WTC11 (cell line): ENCODE measurements around the gene RNPS1. TPM values are rescaled to one million over a fixed set of nuclear protein-coding genes. Genes with fewer than 3 reads are reported as not detected.

Experiments used
- ATAC-seq: fragments of 200-7000 bp; cut with Tn5 transposase; 2 replicates; pipeline ENCODE4 v1.10.0; 2021; ENCODE audit warnings: mild to moderate bottlenecking, moderate library complexity
- CTCF ChIA-PET: fragments of 300-600 bp; sonication (Branson Sonifier 250); formaldehyde crosslinking; loops from one replicate; lab custom pipeline; 2021; ENCODE audit warnings: antibody characterized with exemption; lab: Charles Lee
- POLR2A ChIA-PET: fragments of 350-600 bp; sonication (Branson Sonifier 250); formaldehyde crosslinking; loops from one replicate; lab custom pipeline; 2021; ENCODE audit warnings: antibody characterized with exemption; lab: Charles Lee
- DNase-seq: peaks from one replicate; pipeline ENCODE4 v3.0.0; 2021; ENCODE audit warnings: low spot score
- H3K27ac Mint-ChIP-seq: 2 replicates; pipeline ENCODE4 v1.8.0; 2021; ENCODE audit warnings: mixed read lengths
- H3K27me3 Mint-ChIP-seq: 2 replicates; pipeline ENCODE4 v1.8.0; 2021; ENCODE audit warnings: low read depth, mild to moderate bottlenecking, moderate library complexity, mixed read lengths
- H3K36me3 Mint-ChIP-seq: 2 replicates; pipeline ENCODE4 v1.8.0; 2021; ENCODE audit warnings: mixed read lengths
- H3K4me1 Mint-ChIP-seq: 2 replicates; pipeline ENCODE4 v1.8.0; 2022; ENCODE audit warnings: mixed read lengths
- H3K4me3 Mint-ChIP-seq: 2 replicates; pipeline ENCODE4 v1.8.0; 2021; ENCODE audit warnings: mild to moderate bottlenecking, moderate library complexity, mixed read lengths
- H3K9me3 Mint-ChIP-seq: 2 replicates; pipeline ENCODE4 v1.8.0; 2021; ENCODE audit warnings: mixed read lengths
- ATF1 ChIP-seq: sonication (generic); formaldehyde crosslinking; IDR thresholded peaks from 2 replicates; pipeline ENCODE4 v1.8.1; 2023; ENCODE audit warnings: mild to moderate bottlenecking, moderate library complexity, missing genetic modification reagents
- E2F4 ChIP-seq: sonication (generic); formaldehyde crosslinking; IDR thresholded peaks from 2 replicates; pipeline ENCODE4 v1.8.1; 2022; ENCODE audit warnings: low read depth, mild to moderate bottlenecking, moderate library complexity, missing genetic modification reagents, borderline replicate concordance
- ELF4 ChIP-seq: sonication (generic); formaldehyde crosslinking; IDR thresholded peaks from 2 replicates; pipeline ENCODE4 v1.8.1; 2022; ENCODE audit warnings: low read depth, mild to moderate bottlenecking, moderate library complexity, missing genetic modification reagents
- ERG ChIP-seq: fragments of 250-450 bp; sonication (Bioruptor Pico); IDR thresholded peaks from 2 replicates; pipeline ENCODE4 v1.8.0; 2021; ENCODE audit warnings: mild to moderate bottlenecking
- FOXJ3 ChIP-seq: sonication (generic); formaldehyde crosslinking; IDR thresholded peaks from 2 replicates; pipeline ENCODE4 v1.9.0; 2021; ENCODE audit warnings: missing genetic modification reagents, mild to moderate bottlenecking, borderline replicate concordance
- FOXP1 ChIP-seq: sonication (generic); formaldehyde crosslinking; IDR thresholded peaks from 2 replicates; pipeline ENCODE4 v1.8.0; 2022; ENCODE audit warnings: missing genetic modification reagents, mild to moderate bottlenecking, moderate library complexity, borderline replicate concordance
- FOXP4 ChIP-seq: sonication (generic); formaldehyde crosslinking; IDR thresholded peaks from 2 replicates; pipeline ENCODE4 v1.8.0; 2022; ENCODE audit warnings: mild to moderate bottlenecking, missing genetic modification reagents
- HMGA2 ChIP-seq: fragments of 250-450 bp; sonication (Bioruptor Pico); IDR thresholded peaks from 2 replicates; pipeline ENCODE4 v1.4.0; 2021; ENCODE audit warnings: mild to moderate bottlenecking, moderate library complexity
- HMGXB4 ChIP-seq: sonication (generic); formaldehyde crosslinking; IDR thresholded peaks from 2 replicates; pipeline ENCODE4 v1.8.1; 2023; ENCODE audit warnings: mild to moderate bottlenecking, moderate library complexity, missing genetic modification reagents
- RORB ChIP-seq: fragments of 250-450 bp; sonication (Bioruptor Pico); IDR thresholded peaks from 2 replicates; pipeline ENCODE4 v1.9.0; 2021; ENCODE audit warnings: mild to moderate bottlenecking
- ZBTB21 ChIP-seq: sonication (generic); formaldehyde crosslinking; IDR thresholded peaks from 2 replicates; pipeline ENCODE4 v1.8.1; 2023; ENCODE audit warnings: mild to moderate bottlenecking, missing genetic modification reagents, borderline replicate concordance
- ZMAT4 ChIP-seq: fragments of 250-450 bp; sonication (Bioruptor Pico); IDR thresholded peaks from 2 replicates; pipeline ENCODE4 v1.9.0; 2021; ENCODE audit warnings: mild to moderate bottlenecking
- ZNF121 ChIP-seq: sonication (generic); formaldehyde crosslinking; IDR thresholded peaks from 2 replicates; pipeline ENCODE4 v1.8.0; 2023; ENCODE audit warnings: missing genetic modification reagents
- ZNF263 ChIP-seq: sonication (generic); formaldehyde crosslinking; IDR thresholded peaks from 2 replicates; pipeline ENCODE4 v1.8.1; 2022; ENCODE audit warnings: low read depth, mild to moderate bottlenecking, moderate library complexity, missing genetic modification reagents
- ZNF281 ChIP-seq: sonication (generic); formaldehyde crosslinking; IDR thresholded peaks from 2 replicates; pipeline ENCODE4 v1.8.0; 2023; ENCODE audit warnings: mild to moderate bottlenecking, missing genetic modification reagents
- ZNF532 ChIP-seq: fragments of 250-450 bp; sonication (Bioruptor Pico); IDR thresholded peaks from 2 replicates; pipeline ENCODE4 v1.9.0; 2021; ENCODE audit warnings: mild to moderate bottlenecking, borderline replicate concordance
- ZNF671 ChIP-seq: fragments of 250-450 bp; sonication (Bioruptor Pico); IDR thresholded peaks from 2 replicates; pipeline ENCODE4 v1.8.0; 2021; ENCODE audit warnings: mild to moderate bottlenecking
- ZSCAN18 ChIP-seq: fragments of 250-450 bp; sonication (Bioruptor Pico); IDR thresholded peaks from 2 replicates; pipeline ENCODE4 v2.1.2; 2022; ENCODE audit warnings: mild to moderate bottlenecking, moderate library complexity
- total RNA-seq: library from RNA; stranded (reverse); gene quantifications from 3 replicates; pipeline ENCODE4 v1.2.3, GENCODE V29; 2021

The RNPS1 gene
- total RNA-seq, 1 experiment from 2014 or later = 331 TPM

GRCh38 chr16:2226918-2227317 lies 41.0 kb downstream of the RNPS1 start:
- ChIA-PET CTCF (interaction anchor here (0.6 to 1.8 kb wide), 2 partner anchors 32 to 261 kb away, joined by 5 to 8 read pairs; no protein-coding TSS in a partner anchor), POLR2A (interaction anchor here (0.6 kb wide), 1 partner anchor 324 kb away, joined by 5 read pairs; no protein-coding TSS in a partner anchor)
- Mint-ChIP-seq H3K4me1 (peaks cover 3% of the 10 kb centered on the region; the same call in 1 of the 2 replicates), H3K4me3 (no peak overlapping the region), H3K27ac (no peak overlapping the region), H3K36me3 (peaks cover 3% of the 10 kb centered on the region; the same call in 1 of the 2 replicates), H3K27me3 (no peaks in the 10 kb centered on the region), H3K9me3 (no peaks in the 10 kb centered on the region)
- no peak for TF ChIP-seq ZNF263 (CRISPR knock-in tag)
- 0 out of 2 replicates have a peak, but pooled peaks have one; percentile 12 for TF ChIP-seq ZNF121 (CRISPR knock-in tag)
- ATAC-seq (no peak), DNase-seq (no peak)

GRCh38 chr16:2226245-2226793 lies 41.6 kb downstream of the RNPS1 start:
- Mint-ChIP-seq H3K36me3 (peaks cover 3% of the 10 kb centered on the region; the same call in 1 of the 2 replicates), H3K4me1 (peaks cover 3% of the 10 kb centered on the region; the same call in 1 of the 2 replicates), H3K4me3 (no peak overlapping the region), H3K9me3 (no peaks in the 10 kb centered on the region), H3K27me3 (no peaks in the 10 kb centered on the region), H3K27ac (0 out of 2 replicates have a peak overlapping the region, but pooled peaks have one; percentile 53)
- no peak for ATAC-seq
- ChIA-PET CTCF (interaction anchor here (0.6 to 1.8 kb wide), 2 partner anchors 32 to 262 kb away, joined by 5 to 8 read pairs; no protein-coding TSS in a partner anchor), POLR2A (interaction anchor here (1.0 kb wide), 1 partner anchor 45 kb away, joined by 4 read pairs; no protein-coding TSS in a partner anchor)
- no peak for DNase-seq
- TF ChIP-seq ATF1 (CRISPR knock-in tag) (no peak), ZBTB21 (CRISPR knock-in tag) (no peak), ZNF532 (CRISPR knock-in tag) (no peak), HMGXB4 (CRISPR knock-in tag) (no peak), HMGA2 (CRISPR knock-in tag) (no peak), ZSCAN18 (CRISPR knock-in tag) (no peak), ERG (no peak), FOXP4 (CRISPR knock-in tag) (no peak), E2F4 (CRISPR knock-in tag) (no peak), RORB (no peak), FOXJ3 (no peak), ZNF281 (CRISPR knock-in tag) (no peak), ZMAT4 (CRISPR knock-in tag) (no peak), ELF4 (CRISPR knock-in tag) (no peak), ZNF671 (CRISPR knock-in tag) (no peak), FOXP1 (CRISPR knock-in tag) (no peak)
